GM18861 (cell line): ENCODE data around the gene CD80.

ENCODE experiments used
- ATAC-seq: cut with Tn5 transposase; IDR thresholded peaks from one replicate; pipeline ENCODE4 v1.9.1; 2021; ENCODE audit not compliant: unreplicated experiment

Gene CD80

GRCh38 chr3:119550192-119550910 lies 9.1 kb downstream of the CD80 start:
- ATAC-seq: peak; percentile 26

- ATAC-seq: no peak
Measured at GRCh38 chr3:119548341-119548740, 11.1 kb downstream of the CD80 start.

- ATAC-seq: no peak
Measured at GRCh38 chr3:119547227-119547626, 12.2 kb downstream of the CD80 start.

GRCh38 chr3:119543147-119543546 lies 16.3 kb downstream of the CD80 start:
- no peak for ATAC-seq

- ATAC-seq: peak; percentile 56
Measured at GRCh38 chr3:119542168-119542767, 17.1 kb downstream of the CD80 start.

GRCh38 chr3:119541547-119541946 lies 17.9 kb downstream of the CD80 start:
- no peak for ATAC-seq

GRCh38 chr3:119538772-119539171 lies 20.6 kb downstream of the CD80 start:
- peak; percentile 34 for ATAC-seq

- no peak for ATAC-seq
Measured at GRCh38 chr3:119536757-119537156, 22.7 kb downstream of the CD80 start.

- no peak for ATAC-seq
Measured at GRCh38 chr3:119534296-119534695, 25.1 kb downstream of the CD80 start.

- no peak for ATAC-seq
Measured at GRCh38 chr3:119531151-119531550, 28.3 kb downstream of the CD80 start.

- ATAC-seq: no peak
Measured at GRCh38 chr3:119530456-119530855, 29.0 kb downstream of the CD80 start.

- no peak for ATAC-seq
Measured at GRCh38 chr3:119529883-119530282, 29.5 kb downstream of the CD80 start.

GRCh38 chr3:119527714-119528113 lies 31.7 kb downstream of the CD80 start:
- ATAC-seq: no peak

GRCh38 chr3:119524931-119525662 lies 34.3 kb downstream of the CD80 start:
- ATAC-seq: no peak

- ATAC-seq: no peak
Measured at GRCh38 chr3:119518026-119518425, 41.4 kb downstream of the CD80 start.

- ATAC-seq: no peak
Measured at GRCh38 chr3:119517112-119517511, 42.3 kb downstream of the CD80 start.

GRCh38 chr3:119514637-119515036 lies 44.8 kb downstream of the CD80 start:
- ATAC-seq: no peak

- no peak for ATAC-seq
Measured at GRCh38 chr3:119510690-119511089, 48.7 kb downstream of the CD80 start.

- ATAC-seq: peak; percentile 39
Measured at GRCh38 chr3:119508172-119508845, 51.1 kb downstream of the CD80 start.

GRCh38 chr3:119507404-119507803 lies 52.0 kb downstream of the CD80 start:
- no peak for ATAC-seq

- no peak for ATAC-seq
Measured at GRCh38 chr3:119506631-119507030, 52.8 kb downstream of the CD80 start.

GRCh38 chr3:119500901-119501300 lies 58.5 kb downstream of the CD80 start:
- ATAC-seq: no peak
